K562 (cell line): ENCODE data around the gene GCK. TPM values are rescaled to one million over a fixed set of nuclear protein-coding genes. Genes with fewer than 3 reads are reported as not detected.

Source experiments
- ATAC-seq: fragments of 200-7000 bp; cut with Tn5 transposase; 3 replicates; pipeline ENCODE4 v1.9.1; 2020; ENCODE audit warnings: moderate library complexity
- BruUV-seq: library from RNA; stranded (reverse); fragments of 400-500 nt; replicated peaks from 2 replicates; lab custom pipeline; 2021; lab: Mats Ljungman, UMichigan
- CTCF ChIA-PET: fragments of 300-600 bp; formaldehyde crosslinking; extraction: SDS; loops from one replicate; lab custom pipeline; 2021; ENCODE audit warnings: low intra/inter-chr PET ratio; lab: Yijun Ruan, JAX
- POLR2A ChIA-PET: fragments of 300-600, 350-650 bp; sonication (Branson Sonifier 250); formaldehyde crosslinking; extraction: SDS; loops from one replicate; lab custom pipeline; 2021; ENCODE audit warnings: antibody characterized with exemption, inconsistent platforms; lab: Yijun Ruan, JAX
- DNase-seq, 4 experiments: peaks; one replicate each; pipeline versions ENCODE4 v3.0.0 to v3.0.0-alpha.2; 2011 to 2018; ENCODE audit warnings: low spot score in 3 of 4, mixed read lengths in 3 of 4; ENCODE audit errors: extremely low read depth in 1 of 4
- FAIRE-seq: peaks from 2 replicates; lab custom pipeline; 2011; peaks lifted over from hg19 to GRCh38; lab: Jason Lieb, UNC
- H2AFZ ChIP-seq: 2 replicates; pipeline ENCODE4 v1.6.0; 2011; ENCODE audit warnings: low read depth, low read length, control low read depth, inconsistent platforms
- H3K27ac ChIP-seq: fragments of 200-600 bp; 3 replicates; pipeline ENCODE4 v1.8.0; 2011; ENCODE audit warnings: low read depth, mild to moderate bottlenecking, control low read depth, inconsistent platforms, low read length, moderate library complexity, mixed read lengths; ENCODE audit errors: extremely low read depth
- H3K27me3 ChIP-seq, 2 experiments: fragments of 300-600 bp in 1 of 2; 2 replicates in 1 of 2; 3 replicates in 1 of 2; pipeline versions ENCODE4 v1.6.0 to v1.8.0; 2011; ENCODE audit warnings: inconsistent platforms in 2 of 2, low read length in 2 of 2, mild to moderate bottlenecking in 1 of 2, mixed read lengths in 1 of 2, moderate library complexity in 1 of 2; ENCODE audit not compliant: control insufficient read depth in 2 of 2, insufficient read depth in 2 of 2
- H3K36me3 ChIP-seq: fragments of 300-600 bp; 3 replicates; pipeline ENCODE4 v1.8.0; 2011; ENCODE audit warnings: mild to moderate bottlenecking, low read length, inconsistent platforms; ENCODE audit not compliant: control insufficient read depth, insufficient read depth
- H3K4me1 ChIP-seq, 2 experiments: fragments of 200-600 bp in 1 of 2; replicated peaks in 1 of 2; 2 replicates in 1 of 2; 3 replicates in 1 of 2; pipeline versions ENCODE4 v1.5.1 to v1.8.0; 2011; ENCODE audit warnings: inconsistent platforms in 2 of 2, low read length in 2 of 2, mild to moderate bottlenecking in 1 of 2, mixed read lengths in 1 of 2, moderate library complexity in 1 of 2; ENCODE audit not compliant: control insufficient read depth in 2 of 2, insufficient read depth in 2 of 2
- H3K4me2 ChIP-seq: 2 replicates; pipeline ENCODE4 v1.6.1; 2011; ENCODE audit warnings: low read length, control low read depth, inconsistent platforms, mixed read lengths; ENCODE audit not compliant: insufficient read depth
- H3K4me3 ChIP-seq: fragments of 200-600 bp; sonication (generic), shearing (Covaris generic); 2 replicates; pipeline ENCODE4 v1.5.1; 2016; ENCODE audit warnings: control low read depth, inconsistent platforms
- H3K79me2 ChIP-seq: fragments of 200-600 bp; 3 replicates; pipeline ENCODE4 v1.8.0; 2011; ENCODE audit warnings: low read length, inconsistent platforms; ENCODE audit not compliant: control insufficient read depth, insufficient read depth
- H3K9ac ChIP-seq, 2 experiments: 2 replicates each; pipeline versions ENCODE4 v1.6.0 to v1.6.1; 2011; ENCODE audit warnings: low read depth in 2 of 2, low read length in 2 of 2, control low read depth in 1 of 2, inconsistent platforms in 1 of 2, mild to moderate bottlenecking in 1 of 2, mixed read lengths in 1 of 2; ENCODE audit not compliant: insufficient read depth in 1 of 2
- H3K9me1 ChIP-seq: one replicate; pipeline ENCODE4 v1.6.0; 2011; ENCODE audit warnings: inconsistent platforms, mild to moderate bottlenecking, low read length, moderate library complexity; ENCODE audit not compliant: control insufficient read depth, insufficient read depth
- H3K9me3 ChIP-seq: replicated peaks from 2 replicates; pipeline ENCODE4 v1.5.1; 2011; ENCODE audit warnings: low read depth, low read length, inconsistent platforms; ENCODE audit not compliant: control insufficient read depth, insufficient read depth
- H4K20me1 ChIP-seq: replicated peaks from 2 replicates; pipeline ENCODE4 v1.6.1; 2011; ENCODE audit warnings: low read length, inconsistent platforms, mixed read lengths; ENCODE audit not compliant: control insufficient read depth, insufficient read depth
- BRCA1 ChIP-seq, 2 experiments: fragments of 450-650 bp in 1 of 2; sonication (generic) in 1 of 2; formaldehyde crosslinking in 1 of 2; IDR thresholded peaks; 2 replicates each; pipeline versions ENCODE4 v1.5.0 to v1.6.1; 2017 to 2020; ENCODE audit warnings: mild to moderate bottlenecking in 1 of 2, missing genetic modification reagents in 1 of 2
- NEUROD1 ChIP-seq: fragments of 150-350 bp; IDR thresholded peaks from 2 replicates; pipeline ENCODE4 v1.6.1; 2014; ENCODE audit warnings: borderline replicate concordance, low read length, low read depth; ENCODE audit not compliant: partially characterized antibody
- TRIM24 ChIP-seq, 2 experiments: fragments of 450-650 bp; IDR thresholded peaks; 2 replicates each; pipeline ENCODE4 v1.6.1; 2016
- WGBS: fragments of 100-300 bp; shearing (Covaris generic); methylation state at CpG from one replicate; pipeline ENCODE4 v1.1.6; 2016; ENCODE audit warnings: low coverage, mixed read lengths; ENCODE audit not compliant: insufficient coverage; ENCODE audit errors: missing lambda C conversion rate; 5-methylcytosine and 5-hydroxymethylcytosine counted together
- in situ Hi-C: fragments of 300-500 bp; cut with MboI; formaldehyde crosslinking; loops from 4 replicates; pipeline ENCODE4 v1.15.0; 2018; ENCODE audit warnings: inconsistent platforms, mixed read lengths
- intact Hi-C: fragments of 100-400 bp; cut with micrococcal nuclease; formaldehyde crosslinking; loops from 2 replicates; pipeline ENCODE4 v1.14.2; 2022
- polyA plus RNA-seq, 8 experiments: library from polyadenylated mRNA; depleted of rRNA in 4 of 8; stranded (reverse) in 5 of 8; unstranded in 3 of 8; fragments of >200 nt; fragmentation: Nextera tagmentation in 2 of 8; fragmentation: Illumina TruSeq in 1 of 8; extraction: Ambion mirVana in 2 of 8; extraction: Trizol in 1 of 8; gene quantifications; 2 replicates each; pipeline versions ENCODE4 v1.2.1 to v1.2.3, GENCODE V29; 2011 to 2014; ENCODE audit warnings: inconsistent platforms in 1 of 8, missing spikeins in 1 of 8
- total RNA-seq, 7 experiments: library from RNA; depleted of rRNA in 6 of 7; stranded (reverse); fragments of >200 nt in 6 of 7; fragmentation: Illumina TruSeq in 2 of 7; extraction: Trizol in 2 of 7; gene quantifications; 2 replicates each; pipeline versions ENCODE4 v1.2.1 to v1.2.3, GENCODE V29; 2011 to 2021; ENCODE audit warnings: low replicate concordance in 1 of 7
- TF ChIP-seq, protein P1 (sequence below): fragments of 250-450 bp; sonication (Bioruptor Pico); IDR thresholded peaks from 2 replicates; pipeline ENCODE4 v1.8.0; 2022; ENCODE audit warnings: moderate library complexity, mild to moderate bottlenecking, inconsistent platforms
- TF ChIP-seq, protein P2 (sequence below): sonication (generic); IDR thresholded peaks from 2 replicates; pipeline ENCODE4 v1.6.1; 2016

GCK gene
- total and polyA plus RNA-seq, 9 of the 15 experiments (the other 6 are each of a cell fraction or from before 2014, with no cell fraction given) = 0.11 to 0.55 (median 0.16) TPM; not detected in 3

DNA sequence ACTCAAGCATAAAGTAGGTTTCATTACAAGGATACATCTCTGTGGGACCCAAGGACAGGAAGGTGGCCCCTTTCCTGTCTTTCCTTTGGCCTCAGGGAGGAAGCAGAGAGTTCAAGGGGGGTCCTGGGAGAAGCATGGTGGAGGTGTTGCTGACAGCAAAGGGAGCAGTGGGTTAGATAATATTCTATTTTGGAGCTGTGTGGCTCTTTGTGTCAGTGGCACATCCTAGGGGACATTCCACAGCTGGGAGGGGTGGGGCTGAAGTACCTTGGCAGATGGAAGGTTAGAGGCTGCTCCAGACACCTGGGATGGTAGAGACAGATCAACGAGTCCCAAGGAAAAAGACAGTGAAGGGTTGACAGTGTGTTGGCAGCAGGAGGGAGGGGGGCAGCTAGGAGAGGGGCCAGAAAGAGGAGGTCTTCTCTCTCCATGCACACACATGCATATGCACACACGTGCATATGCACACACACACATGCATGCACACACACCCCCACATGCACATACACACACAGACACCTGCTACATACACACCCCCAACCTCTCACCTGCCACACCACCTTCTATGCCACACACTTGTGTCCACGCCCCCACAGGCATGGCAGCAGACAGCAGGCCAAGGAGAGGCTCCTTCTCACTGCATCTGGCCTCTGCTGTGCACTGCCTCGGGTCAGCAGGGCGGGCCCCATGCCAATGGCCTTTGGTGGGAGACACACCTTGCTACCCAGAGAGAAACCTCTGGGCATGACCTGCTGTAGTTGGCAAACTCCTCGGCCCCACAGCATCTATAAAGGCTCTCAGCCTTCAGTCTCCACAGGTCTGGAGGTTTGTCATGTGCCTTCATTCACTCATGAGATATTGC lies 60.3 kb downstream of the GCK start:
- H3K9ac ChIP-seq = no peak overlapping the region
- no peak overlapping the region for H3K4me3 ChIP-seq
- FAIRE-seq (no peak), ATAC-seq (no peak), DNase-seq (no peak)
- H3K9me1 ChIP-seq = no peaks in the 10 kb centered on the region
- ChIA-PET POLR2A (no interaction called here), CTCF (no interaction called here)
- in situ Hi-C loops = no loop called here
- H3K79me2 ChIP-seq = 0 out of 3 replicates have a peak, but pooled peaks cover 1% of the 10 kb centered on the region
- H3K27me3 ChIP-seq = no peaks in the 10 kb centered on the region
- no peaks in the 10 kb centered on the region for H3K36me3 ChIP-seq
- TF ChIP-seq, protein P1, sequence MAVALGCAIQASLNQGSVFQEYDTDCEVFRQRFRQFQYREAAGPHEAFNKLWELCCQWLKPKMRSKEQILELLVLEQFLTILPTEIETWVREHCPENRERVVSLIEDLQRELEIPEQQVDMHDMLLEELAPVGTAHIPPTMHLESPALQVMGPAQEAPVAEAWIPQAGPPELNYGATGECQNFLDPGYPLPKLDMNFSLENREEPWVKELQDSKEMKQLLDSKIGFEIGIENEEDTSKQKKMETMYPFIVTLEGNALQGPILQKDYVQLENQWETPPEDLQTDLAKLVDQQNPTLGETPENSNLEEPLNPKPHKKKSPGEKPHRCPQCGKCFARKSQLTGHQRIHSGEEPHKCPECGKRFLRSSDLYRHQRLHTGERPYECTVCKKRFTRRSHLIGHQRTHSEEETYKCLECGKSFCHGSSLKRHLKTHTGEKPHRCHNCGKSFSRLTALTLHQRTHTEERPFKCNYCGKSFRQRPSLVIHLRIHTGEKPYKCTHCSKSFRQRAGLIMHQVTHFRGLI (CRISPR knock-in tag) = no peak
- no peak for TF ChIP-seq NEUROD1
- TF ChIP-seq, protein P2, sequence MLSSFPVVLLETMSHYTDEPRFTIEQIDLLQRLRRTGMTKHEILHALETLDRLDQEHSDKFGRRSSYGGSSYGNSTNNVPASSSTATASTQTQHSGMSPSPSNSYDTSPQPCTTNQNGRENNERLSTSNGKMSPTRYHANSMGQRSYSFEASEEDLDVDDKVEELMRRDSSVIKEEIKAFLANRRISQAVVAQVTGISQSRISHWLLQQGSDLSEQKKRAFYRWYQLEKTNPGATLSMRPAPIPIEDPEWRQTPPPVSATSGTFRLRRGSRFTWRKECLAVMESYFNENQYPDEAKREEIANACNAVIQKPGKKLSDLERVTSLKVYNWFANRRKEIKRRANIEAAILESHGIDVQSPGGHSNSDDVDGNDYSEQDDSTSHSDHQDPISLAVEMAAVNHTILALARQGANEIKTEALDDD = no peak
- no peak for TF ChIP-seq BRCA1 (IDR thresholded peaks at IDR 0.05)
- no peak for TF ChIP-seq BRCA1 (CRISPR knock-in tag; IDR thresholded peaks at IDR 0.05)
- no peak for TF ChIP-seq TRIM24 (IDR thresholded peaks at IDR 0.05)
- no peaks in the 10 kb centered on the region for H3K9me3 ChIP-seq
- no peaks in the 10 kb centered on the region for H4K20me1 ChIP-seq
- no peak overlapping the region for H2AFZ ChIP-seq
- no TSS peak for BruUV-seq
- WGBS = 3% methylated on average over 6 of the region's 6 CpGs
- intact Hi-C loops = no loop called here
- H3K4me1 ChIP-seq = peaks cover 0 to 11% of the 10 kb centered on the region in 2 experiments; a peak in 3 of 5 replicates
- no peak overlapping the region for H3K27ac ChIP-seq
- H3K4me2 ChIP-seq = no peak overlapping the region
